ENCODE measurements around the gene PHB1. TPM values are rescaled to one million over a fixed set of nuclear protein-coding genes. Genes with fewer than 3 reads are reported as not detected.

PHB1 gene
- polyA plus RNA-seq, 1 donor (not counting 4 experiments of a cell fraction or from before 2014, with no cell fraction given): 395 TPM

DNA sequence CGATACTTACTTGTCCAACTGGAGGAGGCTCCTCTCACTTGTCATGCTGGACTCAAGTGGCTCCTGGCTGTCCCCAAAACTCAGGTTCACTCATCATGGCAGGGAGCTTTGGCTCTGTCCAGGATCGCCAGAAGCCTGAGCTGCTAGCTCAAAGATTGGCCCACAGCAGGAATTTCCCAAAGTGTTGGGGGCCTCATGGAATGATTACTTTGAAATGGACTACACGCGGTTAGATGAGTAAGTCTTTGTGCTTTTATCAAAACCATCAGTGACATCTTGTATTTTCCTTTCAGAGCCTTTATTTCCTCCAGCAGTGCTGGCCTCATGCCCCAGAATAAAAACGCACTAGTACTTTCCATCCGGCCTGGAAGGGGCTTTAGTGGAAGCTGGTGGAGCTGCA, 29.2 kb upstream of the PHB1 start:
- Histone ChIP-seq H3K9me1 (ENCODE audit: control insufficient read depth, extremely low read depth, insufficient read depth, low read length) (no peaks in the 10 kb centered on the region), H3K79me2 (ENCODE audit: control insufficient read depth, insufficient read depth, low read length) (no peaks in the 10 kb centered on the region), H3K4me2 (ENCODE audit: control insufficient read depth, extremely low read depth, insufficient read depth, low read depth, low read length) (no peak overlapping the region), H3K27me3 (ENCODE audit: control insufficient read depth, extremely low read depth, insufficient read depth, low read length) (peaks cover 47% of the 10 kb centered on the region), H3K4me3 (ENCODE audit: control insufficient read depth in 2 of 3, extremely low read depth in 1 of 3, insufficient read depth in 2 of 3, low read depth in 1 of 3, low read length in 3 of 3) (no peak overlapping the region), H3K9me3 (ENCODE audit: control insufficient read depth, low read depth, low read length) (no peaks in the 10 kb centered on the region), H3K9ac (ENCODE audit: control insufficient read depth, extremely low read depth, insufficient read depth, low read length) (no peak overlapping the region), H3K4me1 (ENCODE audit: control insufficient read depth, extremely low read depth, insufficient read depth, low read length) (peaks cover 5% of the 10 kb centered on the region), H3K27ac (ENCODE audit: control insufficient read depth, insufficient read depth, low read length) (no peak overlapping the region), H2AFZ (ENCODE audit: control insufficient read depth, low read length) (no peak overlapping the region), H4K20me1 (ENCODE audit: control insufficient read depth, extremely low read depth, insufficient read depth, low read length) (no peaks in the 10 kb centered on the region), H3K36me3 (ENCODE audit: control insufficient read depth in 2 of 2, extremely low read depth in 1 of 2, insufficient read depth in 2 of 2, low read length in 2 of 2) (no peaks in the 10 kb centered on the region)
- no peak for FAIRE-seq
- DNase-seq (ENCODE audit: low read depth, low spot score): no peak
- dilution Hi-C loops (cut with MboI; ENCODE audit: extremely low pct_ligation_motif_present, low sequenced_read_pairs): no loop called here
- no peak for TF ChIP-seq EZH2 (IDR thresholded peaks at IDR 0.05; ENCODE audit: low read length)
- TF ChIP-seq, protein P1, sequence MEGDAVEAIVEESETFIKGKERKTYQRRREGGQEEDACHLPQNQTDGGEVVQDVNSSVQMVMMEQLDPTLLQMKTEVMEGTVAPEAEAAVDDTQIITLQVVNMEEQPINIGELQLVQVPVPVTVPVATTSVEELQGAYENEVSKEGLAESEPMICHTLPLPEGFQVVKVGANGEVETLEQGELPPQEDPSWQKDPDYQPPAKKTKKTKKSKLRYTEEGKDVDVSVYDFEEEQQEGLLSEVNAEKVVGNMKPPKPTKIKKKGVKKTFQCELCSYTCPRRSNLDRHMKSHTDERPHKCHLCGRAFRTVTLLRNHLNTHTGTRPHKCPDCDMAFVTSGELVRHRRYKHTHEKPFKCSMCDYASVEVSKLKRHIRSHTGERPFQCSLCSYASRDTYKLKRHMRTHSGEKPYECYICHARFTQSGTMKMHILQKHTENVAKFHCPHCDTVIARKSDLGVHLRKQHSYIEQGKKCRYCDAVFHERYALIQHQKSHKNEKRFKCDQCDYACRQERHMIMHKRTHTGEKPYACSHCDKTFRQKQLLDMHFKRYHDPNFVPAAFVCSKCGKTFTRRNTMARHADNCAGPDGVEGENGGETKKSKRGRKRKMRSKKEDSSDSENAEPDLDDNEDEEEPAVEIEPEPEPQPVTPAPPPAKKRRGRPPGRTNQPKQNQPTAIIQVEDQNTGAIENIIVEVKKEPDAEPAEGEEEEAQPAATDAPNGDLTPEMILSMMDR (optimal IDR thresholded peaks at IDR 0.05 in 1 of 3, IDR thresholded peaks at IDR 0.05 in 1 of 3, conservative IDR thresholded peaks at IDR 0.05 in 1 of 3; ENCODE audit: extremely low read depth in 1 of 3, insufficient read depth in 2 of 3, low read length in 3 of 3): no peak

DNA sequence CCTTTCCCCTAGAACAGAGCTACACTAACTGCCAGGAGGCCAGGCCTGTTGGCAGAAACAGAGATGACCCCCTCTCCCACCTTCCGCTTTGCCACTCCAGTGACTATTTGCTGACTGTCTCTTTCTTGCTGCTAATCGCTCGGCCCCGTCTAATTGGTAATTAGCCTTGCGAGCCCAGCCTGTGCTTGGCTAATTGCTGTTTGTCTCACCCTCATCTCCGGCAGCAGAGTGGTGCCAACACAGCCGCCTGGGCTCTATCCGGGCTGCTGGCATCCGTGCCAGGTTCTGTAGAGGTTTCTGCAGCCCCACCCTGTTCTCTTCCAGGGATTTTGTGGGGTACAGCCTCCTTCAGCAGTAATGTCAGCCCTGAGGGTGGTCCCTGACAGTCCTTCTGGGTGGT, 27.4 kb upstream of the PHB1 start:
- H3K27ac ChIP-seq (ENCODE audit: control insufficient read depth, insufficient read depth, low read length): no peak overlapping the region
- H3K36me3 ChIP-seq (ENCODE audit: control insufficient read depth in 2 of 2, extremely low read depth in 1 of 2, insufficient read depth in 2 of 2, low read length in 2 of 2): no peaks in the 10 kb centered on the region
- no peaks in the 10 kb centered on the region for H3K79me2 ChIP-seq (ENCODE audit: control insufficient read depth, insufficient read depth, low read length)
- no peak for TF ChIP-seq EZH2 (IDR thresholded peaks at IDR 0.05; ENCODE audit: low read length)
- H3K9ac ChIP-seq (ENCODE audit: control insufficient read depth, extremely low read depth, insufficient read depth, low read length): no peak overlapping the region
- H2AFZ ChIP-seq (ENCODE audit: control insufficient read depth, low read length): no peak overlapping the region
- DNase-seq (ENCODE audit: low read depth, low spot score) (no peak), FAIRE-seq (no peak)
- H3K4me2 ChIP-seq (ENCODE audit: control insufficient read depth, extremely low read depth, insufficient read depth, low read depth, low read length): no peak overlapping the region
- peaks cover 58% of the 10 kb centered on the region for H3K27me3 ChIP-seq (ENCODE audit: control insufficient read depth, extremely low read depth, insufficient read depth, low read length)
- no peak overlapping the region for H3K4me3 ChIP-seq (ENCODE audit: control insufficient read depth in 2 of 3, extremely low read depth in 1 of 3, insufficient read depth in 2 of 3, low read depth in 1 of 3, low read length in 3 of 3)
- dilution Hi-C loops (cut with MboI; ENCODE audit: extremely low pct_ligation_motif_present, low sequenced_read_pairs): no loop called here
- H4K20me1 ChIP-seq (ENCODE audit: control insufficient read depth, extremely low read depth, insufficient read depth, low read length): no peaks in the 10 kb centered on the region
- peaks cover 5% of the 10 kb centered on the region for H3K4me1 ChIP-seq (ENCODE audit: control insufficient read depth, extremely low read depth, insufficient read depth, low read length)
- H3K9me3 ChIP-seq (ENCODE audit: control insufficient read depth, low read depth, low read length): no peaks in the 10 kb centered on the region
- H3K9me1 ChIP-seq (ENCODE audit: control insufficient read depth, extremely low read depth, insufficient read depth, low read length): no peaks in the 10 kb centered on the region

DNA sequence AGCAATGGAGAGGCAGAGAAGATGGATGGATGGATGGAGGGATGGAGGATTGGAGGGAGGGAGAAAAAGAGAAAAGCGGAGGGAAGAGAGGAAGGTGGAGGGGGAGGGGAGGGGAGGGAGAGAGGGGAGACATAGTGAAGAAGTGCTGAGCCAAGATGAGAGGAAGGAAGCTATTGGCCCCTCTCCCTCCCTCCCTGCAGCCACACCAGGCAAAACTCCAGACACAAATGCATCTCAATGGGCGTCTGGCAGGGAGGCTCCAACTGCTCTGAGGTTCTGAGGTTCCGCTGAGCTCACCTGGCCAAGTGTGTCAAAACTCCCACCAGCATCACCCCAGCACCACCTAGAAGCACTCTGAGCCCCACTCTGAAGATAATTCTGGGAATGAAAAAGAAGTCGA, 26.9 kb upstream of the PHB1 start:
- FAIRE-seq (no peak), DNase-seq (ENCODE audit: low read depth, low spot score) (no peak)
- Histone ChIP-seq H3K79me2 (ENCODE audit: control insufficient read depth, insufficient read depth, low read length) (no peaks in the 10 kb centered on the region), H3K4me3 (ENCODE audit: control insufficient read depth in 2 of 3, extremely low read depth in 1 of 3, insufficient read depth in 2 of 3, low read depth in 1 of 3, low read length in 3 of 3) (no peak overlapping the region), H3K9me1 (ENCODE audit: control insufficient read depth, extremely low read depth, insufficient read depth, low read length) (no peaks in the 10 kb centered on the region), H3K4me1 (ENCODE audit: control insufficient read depth, extremely low read depth, insufficient read depth, low read length) (peaks cover 5% of the 10 kb centered on the region), H3K9ac (ENCODE audit: control insufficient read depth, extremely low read depth, insufficient read depth, low read length) (no peak overlapping the region), H3K27ac (ENCODE audit: control insufficient read depth, insufficient read depth, low read length) (no peak overlapping the region), H3K9me3 (ENCODE audit: control insufficient read depth, low read depth, low read length) (no peaks in the 10 kb centered on the region), H3K4me2 (ENCODE audit: control insufficient read depth, extremely low read depth, insufficient read depth, low read depth, low read length) (no peak overlapping the region), H3K36me3 (ENCODE audit: control insufficient read depth in 2 of 2, extremely low read depth in 1 of 2, insufficient read depth in 2 of 2, low read length in 2 of 2) (no peaks in the 10 kb centered on the region), H4K20me1 (ENCODE audit: control insufficient read depth, extremely low read depth, insufficient read depth, low read length) (no peaks in the 10 kb centered on the region), H2AFZ (ENCODE audit: control insufficient read depth, low read length) (no peak overlapping the region), H3K27me3 (ENCODE audit: control insufficient read depth, extremely low read depth, insufficient read depth, low read length) (peaks cover 58% of the 10 kb centered on the region)
- dilution Hi-C loops (cut with MboI; ENCODE audit: extremely low pct_ligation_motif_present, low sequenced_read_pairs): no loop called here
- no peak for TF ChIP-seq EZH2 (IDR thresholded peaks at IDR 0.05; ENCODE audit: low read length)
- TF ChIP-seq, protein P1 (optimal IDR thresholded peaks at IDR 0.05 in 1 of 3, IDR thresholded peaks at IDR 0.05 in 1 of 3, conservative IDR thresholded peaks at IDR 0.05 in 1 of 3; ENCODE audit: extremely low read depth in 1 of 3, insufficient read depth in 2 of 3, low read length in 3 of 3): no peak

Measured in keratinocyte (primary cell).